ENCODE data around the gene RBM42. TPM values are rescaled to one million over a fixed set of nuclear protein-coding genes. Genes with fewer than 3 reads are reported as not detected.

RBM42 gene
- total RNA-seq, 1 donor from 2014 or later: 116 TPM

DNA sequence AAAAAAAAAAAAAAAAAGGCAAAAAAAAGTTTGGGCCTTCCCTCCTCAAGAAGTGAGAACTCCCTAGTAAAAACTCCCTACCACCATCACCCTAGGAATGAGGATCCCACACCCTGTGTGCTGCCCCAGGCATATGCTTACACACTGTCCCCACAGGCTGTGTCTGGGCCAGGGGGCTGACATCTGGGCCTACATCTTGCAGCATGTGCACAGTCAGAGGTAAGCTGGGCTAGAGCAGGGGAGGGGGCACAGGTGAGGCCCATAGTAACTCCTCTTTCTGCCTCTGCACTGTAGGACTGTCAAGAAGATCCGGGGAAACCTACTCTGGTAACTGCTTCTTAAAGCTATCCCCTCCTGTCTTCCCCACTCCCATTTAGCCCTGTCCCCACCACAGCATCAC lies 15.3 kb upstream of the RBM42 start:
- H3K9me3 Mint-ChIP-seq (ENCODE audit: unreplicated experiment): no peaks in the 10 kb centered on the region
- DNase-seq (ENCODE audit: low spot score): no peak
- H3K36me3 Mint-ChIP-seq (ENCODE audit: low read depth, unreplicated experiment): peaks cover 8% of the 10 kb centered on the region
- peak overlapping the region; percentile 90 for H3K4me3 Mint-ChIP-seq (ENCODE audit: unreplicated experiment)
- H3K4me1 Mint-ChIP-seq (ENCODE audit: unreplicated experiment): peaks cover 8% of the 10 kb centered on the region
- peaks cover 5% of the 10 kb centered on the region for H3K27me3 Mint-ChIP-seq (ENCODE audit: unreplicated experiment)
- no peak overlapping the region for H3K27ac Mint-ChIP-seq (ENCODE audit: unreplicated experiment)
- TF ChIP-seq, protein P1, sequence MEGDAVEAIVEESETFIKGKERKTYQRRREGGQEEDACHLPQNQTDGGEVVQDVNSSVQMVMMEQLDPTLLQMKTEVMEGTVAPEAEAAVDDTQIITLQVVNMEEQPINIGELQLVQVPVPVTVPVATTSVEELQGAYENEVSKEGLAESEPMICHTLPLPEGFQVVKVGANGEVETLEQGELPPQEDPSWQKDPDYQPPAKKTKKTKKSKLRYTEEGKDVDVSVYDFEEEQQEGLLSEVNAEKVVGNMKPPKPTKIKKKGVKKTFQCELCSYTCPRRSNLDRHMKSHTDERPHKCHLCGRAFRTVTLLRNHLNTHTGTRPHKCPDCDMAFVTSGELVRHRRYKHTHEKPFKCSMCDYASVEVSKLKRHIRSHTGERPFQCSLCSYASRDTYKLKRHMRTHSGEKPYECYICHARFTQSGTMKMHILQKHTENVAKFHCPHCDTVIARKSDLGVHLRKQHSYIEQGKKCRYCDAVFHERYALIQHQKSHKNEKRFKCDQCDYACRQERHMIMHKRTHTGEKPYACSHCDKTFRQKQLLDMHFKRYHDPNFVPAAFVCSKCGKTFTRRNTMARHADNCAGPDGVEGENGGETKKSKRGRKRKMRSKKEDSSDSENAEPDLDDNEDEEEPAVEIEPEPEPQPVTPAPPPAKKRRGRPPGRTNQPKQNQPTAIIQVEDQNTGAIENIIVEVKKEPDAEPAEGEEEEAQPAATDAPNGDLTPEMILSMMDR (IDR thresholded peaks at IDR 0.05; ENCODE audit: unreplicated experiment): no peak

DNA sequence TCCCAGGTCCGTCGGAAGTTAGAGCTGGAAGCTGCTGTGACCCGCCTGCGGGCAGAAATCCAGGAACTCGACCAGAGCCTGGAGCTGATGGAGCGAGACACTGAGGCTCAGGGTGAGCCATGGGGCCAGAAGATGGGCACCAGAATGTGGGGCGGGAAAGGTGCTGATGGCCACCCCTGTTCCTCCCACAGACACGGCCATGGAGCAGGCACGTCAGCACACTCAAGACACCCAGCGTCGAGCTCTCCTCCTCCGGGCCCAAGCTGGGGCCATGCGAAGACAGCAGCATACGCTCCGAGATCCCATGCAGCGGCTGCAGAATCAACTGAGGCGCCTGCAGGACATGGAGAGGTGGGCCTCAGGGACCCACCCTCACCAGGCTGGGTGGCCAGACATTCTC lies 13.8 kb upstream of the RBM42 start:
- no peak for DNase-seq (ENCODE audit: low spot score)
- Mint-ChIP-seq H3K9me3 (ENCODE audit: unreplicated experiment) (no peaks in the 10 kb centered on the region), H3K4me1 (ENCODE audit: unreplicated experiment) (peaks cover 8% of the 10 kb centered on the region), H3K27ac (ENCODE audit: unreplicated experiment) (no peak overlapping the region), H3K27me3 (ENCODE audit: unreplicated experiment) (peaks cover 5% of the 10 kb centered on the region), H3K4me3 (ENCODE audit: unreplicated experiment) (peak overlapping the region; percentile 11), H3K36me3 (ENCODE audit: low read depth, unreplicated experiment) (peaks cover 8% of the 10 kb centered on the region)
- TF ChIP-seq, protein P1 (IDR thresholded peaks at IDR 0.05; ENCODE audit: unreplicated experiment): no peak

DNA sequence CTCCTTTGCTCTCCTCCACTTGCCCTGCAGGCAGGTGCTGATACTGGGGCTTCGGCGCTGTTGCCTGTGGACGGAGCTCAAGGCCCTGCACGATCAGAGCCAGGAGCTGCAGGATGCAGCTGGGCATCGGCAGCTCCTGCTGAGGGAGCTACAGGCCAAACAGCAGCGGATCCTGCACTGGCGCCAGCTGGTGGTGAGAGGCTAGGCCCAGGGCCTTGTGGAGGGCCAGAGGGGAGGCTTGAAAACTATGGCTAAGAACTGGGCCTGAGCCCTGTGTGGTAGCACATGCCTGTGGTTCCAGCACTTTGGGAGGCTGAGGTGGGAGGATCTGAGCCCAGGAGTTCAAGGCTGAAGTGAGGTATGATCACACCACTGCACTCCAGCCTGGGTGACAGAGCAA lies 10.0 kb upstream of the RBM42 start:
- TF ChIP-seq, protein P1 (IDR thresholded peaks at IDR 0.05; ENCODE audit: unreplicated experiment): no peak
- Mint-ChIP-seq H3K4me1 (ENCODE audit: unreplicated experiment) (peaks cover 6% of the 10 kb centered on the region), H3K27ac (ENCODE audit: unreplicated experiment) (no peak overlapping the region), H3K9me3 (ENCODE audit: unreplicated experiment) (no peaks in the 10 kb centered on the region), H3K4me3 (ENCODE audit: unreplicated experiment) (no peak overlapping the region), H3K36me3 (ENCODE audit: low read depth, unreplicated experiment) (peaks cover 33% of the 10 kb centered on the region), H3K27me3 (ENCODE audit: unreplicated experiment) (peaks cover 15% of the 10 kb centered on the region)
- no peak for DNase-seq (ENCODE audit: low spot score)

DNA sequence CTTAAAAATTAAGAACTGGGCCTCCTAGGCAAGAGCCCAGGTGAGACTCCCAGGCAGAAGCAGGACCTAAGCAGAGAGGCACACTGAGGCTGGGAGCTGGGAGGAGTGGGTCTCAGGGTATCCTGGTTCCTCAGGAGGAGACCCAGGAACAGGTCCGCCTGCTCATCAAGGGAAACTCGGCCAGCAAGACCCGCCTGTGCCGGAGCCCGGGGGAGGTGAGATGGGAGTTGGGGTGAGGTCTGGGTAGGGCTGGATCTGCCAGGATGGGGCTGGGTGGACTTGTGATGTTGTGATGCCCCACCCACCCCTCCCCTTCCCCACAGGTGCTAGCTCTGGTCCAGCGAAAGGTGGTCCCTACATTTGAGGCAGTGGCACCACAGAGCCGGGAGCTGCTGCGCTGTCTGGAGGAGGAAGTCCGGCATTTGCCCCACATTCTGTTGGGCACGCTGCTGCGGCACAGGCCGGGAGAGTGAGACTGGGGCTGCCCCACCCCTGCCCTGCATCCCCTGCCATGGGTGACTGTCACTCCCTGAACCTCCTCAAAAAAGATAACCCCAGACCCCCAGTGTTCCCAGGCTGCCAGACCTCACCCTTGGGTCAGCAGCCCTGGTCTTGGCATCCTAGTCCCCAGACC lies 9.4 kb upstream of the RBM42 start:
- DNase-seq (ENCODE audit: low spot score): no peak
- Mint-ChIP-seq H3K4me1 (ENCODE audit: unreplicated experiment) (peaks cover 3% of the 10 kb centered on the region), H3K4me3 (ENCODE audit: unreplicated experiment) (no peak overlapping the region), H3K27me3 (ENCODE audit: unreplicated experiment) (peaks cover 15% of the 10 kb centered on the region), H3K27ac (ENCODE audit: unreplicated experiment) (no peak overlapping the region), H3K9me3 (ENCODE audit: unreplicated experiment) (no peaks in the 10 kb centered on the region), H3K36me3 (ENCODE audit: low read depth, unreplicated experiment) (peaks cover 32% of the 10 kb centered on the region)
- TF ChIP-seq, protein P1 (IDR thresholded peaks at IDR 0.05; ENCODE audit: unreplicated experiment): no peak

DNA sequence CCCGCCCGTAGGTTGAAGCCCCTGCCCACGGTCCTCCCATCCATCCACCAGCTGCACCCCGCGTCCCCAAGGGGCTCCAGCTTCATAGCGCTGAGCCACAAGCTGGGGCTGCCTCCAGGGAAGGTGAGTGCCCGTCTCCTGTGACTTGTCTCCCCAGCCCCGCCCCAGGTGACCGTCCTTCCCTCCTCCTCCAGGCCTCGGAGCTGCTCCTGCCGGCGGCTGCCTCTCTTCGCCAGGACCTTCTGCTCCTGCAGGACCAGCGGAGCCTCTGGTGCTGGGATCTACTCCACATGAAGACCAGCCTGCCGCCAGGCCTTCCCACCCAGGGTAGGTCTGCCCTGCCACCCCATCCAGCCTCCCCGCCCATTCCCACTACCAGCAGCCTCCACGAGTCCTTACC lies 8.8 kb upstream of the RBM42 start:
- H3K4me1 Mint-ChIP-seq (ENCODE audit: unreplicated experiment): no peaks in the 10 kb centered on the region
- peaks cover 29% of the 10 kb centered on the region for H3K36me3 Mint-ChIP-seq (ENCODE audit: low read depth, unreplicated experiment)
- DNase-seq (ENCODE audit: low spot score): no peak
- H3K4me3 Mint-ChIP-seq (ENCODE audit: unreplicated experiment): no peak overlapping the region
- H3K27me3 Mint-ChIP-seq (ENCODE audit: unreplicated experiment): peaks cover 14% of the 10 kb centered on the region
- TF ChIP-seq, protein P1 (IDR thresholded peaks at IDR 0.05; ENCODE audit: unreplicated experiment): no peak
- no peaks in the 10 kb centered on the region for H3K9me3 Mint-ChIP-seq (ENCODE audit: unreplicated experiment)
- H3K27ac Mint-ChIP-seq (ENCODE audit: unreplicated experiment): no peak overlapping the region
